NCI-H2196 (cell line): Measurements from ENCODE around the gene WDR26.
A peak's percentile ranks its signal among the peaks of the same experiment; 100 is the strongest.
"Not testable (repeated sequence)": the region's sequence is repeated elsewhere in the genome, so short reads cannot be mapped to it uniquely, and the experiment has no call there.

Experiments
- DNase-seq: peaks from one replicate; lab custom pipeline; 2025; ENCODE audit not compliant: unreplicated experiment; lab: John Stamatoyannopoulos, UW

Gene WDR26

GRCh38 chr1:224434691-224435317 lies at the start of gene WDR26:
Gene WDR26 (minus strand): TSS chr1:224434797.
- DNase-seq, result peak; percentile 64

- not testable (repeated sequence) for DNase-seq
These were observed 48.6 kb upstream of the WDR26 start for GRCh38 chr1:224483206-224483605.

GRCh38 chr1:224482619-224483018 lies 48.0 kb upstream of the WDR26 start:
- no peak for DNase-seq

- DNase-seq, result no peak
These were observed 47.0 kb upstream of the WDR26 start for GRCh38 chr1:224481601-224482000.

- DNase-seq, result not testable (repeated sequence)
These were observed 46.4 kb upstream of the WDR26 start for GRCh38 chr1:224480888-224481459.

GRCh38 chr1:224480200-224480599 lies 45.6 kb upstream of the WDR26 start:
- DNase-seq, result not testable (repeated sequence)

- DNase-seq, result no peak
These were observed 38.2 kb upstream of the WDR26 start for GRCh38 chr1:224472806-224473205.

- DNase-seq, result no peak
These were observed 31.6 kb upstream of the WDR26 start for GRCh38 chr1:224466154-224466553.

GRCh38 chr1:224459966-224460365 lies 25.4 kb upstream of the WDR26 start:
- no peak for DNase-seq

GRCh38 chr1:224458996-224459395 lies 24.4 kb upstream of the WDR26 start:
- no peak for DNase-seq

- DNase-seq, result no peak
These were observed 23.7 kb upstream of the WDR26 start for GRCh38 chr1:224458296-224458695.

- DNase-seq, result no peak
These were observed 23.2 kb upstream of the WDR26 start for GRCh38 chr1:224457782-224458144.

GRCh38 chr1:224456637-224456953 lies 22.0 kb upstream of the WDR26 start:
- no peak for DNase-seq

- DNase-seq, result no peak
These were observed 19.9 kb upstream of the WDR26 start for GRCh38 chr1:224454402-224455055.

- DNase-seq, result no peak
These were observed 16.2 kb upstream of the WDR26 start for GRCh38 chr1:224450561-224451350.

GRCh38 chr1:224450159-224450558 lies 15.6 kb upstream of the WDR26 start:
- no peak for DNase-seq

GRCh38 chr1:224448453-224449017 lies 13.9 kb upstream of the WDR26 start:
- no peak for DNase-seq

- DNase-seq, result no peak
These were observed 13.4 kb upstream of the WDR26 start for GRCh38 chr1:224447971-224448370.

- DNase-seq, result no peak
These were observed 12.7 kb upstream of the WDR26 start for GRCh38 chr1:224447251-224447650.

GRCh38 chr1:224438989-224439388 lies 4.4 kb upstream of the WDR26 start:
- no peak for DNase-seq

GRCh38 chr1:224435999-224436398 lies 1.4 kb upstream of the WDR26 start:
- DNase-seq, result no peak

GRCh38 chr1:224435318-224435763 lies 744 bp upstream of the WDR26 start:
- no peak for DNase-seq
